SK-N-MC (cell line): ENCODE measurements around the gene COG2.
"Not testable (repeated sequence)": the region's sequence is repeated elsewhere in the genome, so short reads cannot be mapped to it uniquely, and the experiment has no call there.

ENCODE experiments used
- DNase-seq: peaks from one replicate; pipeline ENCODE4 v3.0.0-alpha.2; 2011; ENCODE audit warnings: low read depth, low spot score
- H3K27ac ChIP-seq: fragments of 200-600 bp; sonication (generic); 2 replicates; pipeline ENCODE4 v1.5.1; 2016; ENCODE audit warnings: mixed run types
- H3K36me3 ChIP-seq: fragments of 200-600 bp; sonication (generic); 2 replicates; pipeline ENCODE4 v1.6.1; 2017; ENCODE audit warnings: antibody characterized with exemption, low read length, mixed read lengths; ENCODE audit not compliant: insufficient read depth
- H3K4me3 ChIP-seq: fragments of 200-600 bp; sonication (generic); 2 replicates; pipeline ENCODE4 v1.5.1; 2016
- H3K9ac ChIP-seq: fragments of 200-600 bp; sonication (generic); 2 replicates; pipeline ENCODE4 v1.8.0; 2017; ENCODE audit warnings: mixed run types, mixed read lengths; ENCODE audit not compliant: insufficient read length
- H3K9me3 ChIP-seq: fragments of 200-600 bp; sonication (generic); 2 replicates; pipeline ENCODE4 v1.6.1; 2017; ENCODE audit warnings: low read depth, mild to moderate bottlenecking, antibody characterized with exemption, low read length, moderate library complexity, mixed read lengths
- EZH2 ChIP-seq: fragments of 200-600 bp; sonication (generic); IDR thresholded peaks from one replicate; pipeline ENCODE4 v1.6.1; 2017; ENCODE audit warnings: antibody characterized with exemption
- FOXP2 ChIP-seq: optimal IDR thresholded peaks from 2 replicates; pipeline ENCODE3; 2011; ENCODE audit warnings: mild to moderate bottlenecking, moderate library complexity; ENCODE audit not compliant: insufficient read depth; ENCODE audit errors: extremely low read length, control extremely low read depth
- POLR2AphosphoS5 ChIP-seq: IDR thresholded peaks from 2 replicates; pipeline ENCODE4 v1.6.1; 2012; ENCODE audit warnings: mild to moderate bottlenecking, low read depth, low read length, borderline replicate concordance

Gene COG2

GRCh38 chr1:230650300-230650699 is 8.0 kb downstream of the COG2 start:
- no peak for DNase-seq
- Histone ChIP-seq H3K9me3 (no peaks in the 10 kb centered on the region; the same call in 1 of the 2 replicates), H3K4me3 (no peak overlapping the region), H3K27ac (no peak overlapping the region), H3K9ac (no peak overlapping the region), H3K36me3 (no peaks in the 10 kb centered on the region)
- TF ChIP-seq FOXP2 = no peak
- TF ChIP-seq POLR2AphosphoS5 = no peak
- TF ChIP-seq EZH2 = no peak

DNA sequence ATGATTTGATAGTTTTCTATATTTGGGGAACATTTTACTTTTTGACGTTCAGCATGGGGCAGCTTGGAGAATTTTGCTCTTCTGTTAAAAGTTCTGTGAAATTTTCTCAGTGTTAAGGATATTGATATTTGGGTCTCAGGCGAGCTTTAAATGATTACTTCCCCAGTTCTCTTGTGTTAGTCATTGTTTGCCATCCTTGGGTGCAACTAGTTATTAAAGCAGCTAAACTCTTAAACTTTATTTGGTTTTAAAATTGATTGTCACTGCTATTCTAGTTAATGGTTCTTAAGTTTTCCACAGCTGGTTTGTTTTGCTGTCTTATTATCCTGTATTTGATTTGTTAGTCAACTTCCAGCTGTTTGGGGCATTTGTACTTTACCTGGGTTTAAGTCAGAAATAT is 9.0 kb downstream of the COG2 start:
- TF ChIP-seq FOXP2 (no peak), POLR2AphosphoS5 (no peak), EZH2 (no peak)

DNA sequence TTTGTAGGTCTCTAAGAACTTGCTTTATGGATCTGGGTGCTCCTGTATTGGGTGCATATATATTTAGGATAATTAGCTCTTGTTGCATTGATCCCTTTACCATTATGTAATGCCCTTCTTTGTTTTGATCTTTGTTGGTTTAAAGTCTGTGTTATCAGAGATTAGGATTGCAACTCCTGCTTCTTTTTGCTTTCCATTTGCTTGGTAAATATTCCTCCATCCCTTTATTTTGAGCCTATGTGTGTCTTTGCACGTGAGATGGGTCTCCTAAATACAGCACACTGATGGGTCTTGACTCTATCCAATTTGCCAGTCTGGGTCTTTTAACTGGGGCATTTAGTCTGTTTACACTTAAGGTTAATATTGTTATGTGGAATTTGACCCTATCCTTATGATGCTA is 14.4 kb downstream of the COG2 start:
- H3K9ac ChIP-seq, H3K27ac ChIP-seq, H3K9me3 ChIP-seq, H3K4me3 ChIP-seq, DNase-seq: not testable (repeated sequence)
- H3K36me3 ChIP-seq = peaks cover 12% of the 10 kb centered on the region

More for the DNA sequence above, 9.0 kb downstream of the COG2 start:
- H3K9me3 ChIP-seq = no peaks in the 10 kb centered on the region; the same call in 1 of the 2 replicates
- no peak for DNase-seq
- H3K4me3 ChIP-seq = no peak overlapping the region
- no peak overlapping the region for H3K27ac ChIP-seq
- H3K9ac ChIP-seq = no peak overlapping the region
- H3K36me3 ChIP-seq = no peaks in the 10 kb centered on the region

DNA sequence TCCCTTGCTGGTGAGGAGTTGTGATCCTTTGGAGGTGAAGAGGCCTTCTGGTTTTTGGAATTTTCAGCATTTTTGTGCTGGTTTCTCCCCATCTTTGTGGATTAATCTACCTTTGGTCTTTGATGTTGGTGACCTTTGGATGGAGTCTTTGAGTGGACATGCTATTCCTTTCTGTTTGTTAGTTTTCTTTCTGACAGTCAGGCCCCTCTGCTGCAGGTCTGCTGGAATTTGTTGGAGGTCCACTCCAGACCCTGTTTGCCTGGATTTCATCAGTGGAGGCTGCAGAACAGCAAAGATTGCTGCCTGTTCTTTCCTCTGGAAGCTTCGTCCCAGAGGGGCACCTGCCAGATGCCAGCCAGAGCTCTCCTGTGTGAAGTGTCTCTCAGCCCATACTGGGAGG is 15.8 kb downstream of the COG2 start:
- not testable (repeated sequence) for H3K27ac ChIP-seq, DNase-seq

GRCh38 chr1:230658691-230659090 is 16.4 kb downstream of the COG2 start:
- no peak overlapping the region for H3K4me3 ChIP-seq
- DNase-seq = no peak
- H3K9ac ChIP-seq = no peak overlapping the region
- H3K27ac ChIP-seq = no peak overlapping the region
- H3K36me3 ChIP-seq = peaks cover 12% of the 10 kb centered on the region
- no peak for TF ChIP-seq FOXP2
- no peak for TF ChIP-seq POLR2AphosphoS5
- no peak for TF ChIP-seq EZH2
- H3K9me3 ChIP-seq = no peaks in the 10 kb centered on the region

More for the DNA sequence above, 15.8 kb downstream of the COG2 start:
- H3K9me3 ChIP-seq, H3K9ac ChIP-seq, H3K4me3 ChIP-seq: not testable (repeated sequence)
- H3K36me3 ChIP-seq = peaks cover 12% of the 10 kb centered on the region

- no peaks in the 10 kb centered on the region for H3K9me3 ChIP-seq
- TF ChIP-seq FOXP2 (no peak), POLR2AphosphoS5 (no peak), EZH2 (no peak)
- H3K27ac ChIP-seq = no peak overlapping the region
- H3K36me3 ChIP-seq = peaks cover 36% of the 10 kb centered on the region
- no peak for DNase-seq
- no peak overlapping the region for H3K9ac ChIP-seq
- no peak overlapping the region for H3K4me3 ChIP-seq
Measured at GRCh38 chr1:230661976-230662375, 19.7 kb downstream of the COG2 start.

- no peak for DNase-seq
- Histone ChIP-seq H3K27ac (no peak overlapping the region), H3K4me3 (no peak overlapping the region), H3K9me3 (no peaks in the 10 kb centered on the region), H3K36me3 (peaks cover 50% of the 10 kb centered on the region), H3K9ac (no peak overlapping the region)
- TF ChIP-seq POLR2AphosphoS5 (no peak), FOXP2 (no peak), EZH2 (no peak)
Measured at GRCh38 chr1:230668227-230668626, 25.9 kb downstream of the COG2 start.

- no peaks in the 10 kb centered on the region for H3K9me3 ChIP-seq
- no peak for DNase-seq
- no peak overlapping the region for H3K4me3 ChIP-seq
- H3K27ac ChIP-seq = no peak overlapping the region
- no peak for TF ChIP-seq FOXP2
- no peak for TF ChIP-seq EZH2
- no peak for TF ChIP-seq POLR2AphosphoS5
- no peak overlapping the region for H3K9ac ChIP-seq
- peaks cover 47% of the 10 kb centered on the region for H3K36me3 ChIP-seq
Measured at GRCh38 chr1:230669543-230669942, 27.3 kb downstream of the COG2 start.

GRCh38 chr1:230674581-230674980 is 32.3 kb downstream of the COG2 start:
- no peak for DNase-seq
- TF ChIP-seq EZH2 = no peak
- TF ChIP-seq POLR2AphosphoS5 = no peak
- no peak for TF ChIP-seq FOXP2
- Histone ChIP-seq H3K9ac (no peak overlapping the region), H3K27ac (no peak overlapping the region), H3K36me3 (peaks cover 49% of the 10 kb centered on the region), H3K9me3 (no peaks in the 10 kb centered on the region; the same call in 1 of the 2 replicates), H3K4me3 (no peak overlapping the region)

- no peak overlapping the region for H3K4me3 ChIP-seq
- H3K27ac ChIP-seq = no peak overlapping the region
- H3K9me3 ChIP-seq = no peaks in the 10 kb centered on the region; the same call in 1 of the 2 replicates
- H3K9ac ChIP-seq = no peak overlapping the region
- no peak for TF ChIP-seq POLR2AphosphoS5
- no peak for TF ChIP-seq EZH2
- TF ChIP-seq FOXP2 = no peak
- DNase-seq = no peak
- H3K36me3 ChIP-seq = peaks cover 42% of the 10 kb centered on the region
Measured at GRCh38 chr1:230677200-230677599, 34.9 kb downstream of the COG2 start.
